Measurements from ENCODE around the gene ZACN. TPM values are rescaled to one million over a fixed set of nuclear protein-coding genes. Genes with fewer than 3 reads are reported as not detected.

The ZACN gene
- total and polyA plus RNA-seq, 2 experiments from 2014 or later, result 21.2 TPM; not detected in 1

- H3K9me3 ChIP-seq (ENCODE audit: low read depth), result no peaks in the 10 kb centered on the region
- H3K4me1 ChIP-seq (ENCODE audit: insufficient read depth), result no peaks in the 10 kb centered on the region
- no peak overlapping the region for H2AFZ ChIP-seq
- no peaks in the 10 kb centered on the region for H3K36me3 ChIP-seq (replicated peaks; ENCODE audit: insufficient read depth, low read depth)
- no peaks in the 10 kb centered on the region for H4K20me1 ChIP-seq (ENCODE audit: insufficient read depth, poor library complexity, severe bottlenecking)
- no peaks in the 10 kb centered on the region for H3K9me2 ChIP-seq (replicated peaks; ENCODE audit: insufficient read depth)
- TF ChIP-seq CTCF (IDR thresholded peaks at IDR 0.05; ENCODE audit: poor library complexity) (no peak), EZH2phosphoT487 (IDR thresholded peaks at IDR 0.05; ENCODE audit: low read depth, severe bottlenecking, unreplicated experiment) (no peak), EZH2 (IDR thresholded peaks at IDR 0.05; ENCODE audit: borderline replicate concordance) (no peak)
- H3K4me2 ChIP-seq, result no peak overlapping the region
- no peak overlapping the region for H3K27ac ChIP-seq
- no peak for DNase-seq (ENCODE audit: low spot score)
- H3K27me3 ChIP-seq, result no peaks in the 10 kb centered on the region
- no peaks in the 10 kb centered on the region for H3K79me2 ChIP-seq
- H3K4me3 ChIP-seq, result no peak overlapping the region
- 96% methylated on average over 32 of the region's 32 CpGs for WGBS (ENCODE audit: low lambda C conversion rate, missing lambda C conversion rate)
Observed at GRCh38 chr17:76089680-76090516, 10.9 kb downstream of the ZACN start.

GRCh38 chr17:76090517-76091129, 11.6 kb downstream of the ZACN start:
- WGBS (ENCODE audit: low lambda C conversion rate, missing lambda C conversion rate), result 95% methylated on average over 16 of the region's 17 CpGs
- H3K36me3 ChIP-seq (replicated peaks; ENCODE audit: insufficient read depth, low read depth), result no peaks in the 10 kb centered on the region

GRCh38 chr17:76091526-76092286, 12.7 kb downstream of the ZACN start:
- no peaks in the 10 kb centered on the region for H3K9me3 ChIP-seq (ENCODE audit: low read depth)
- no peaks in the 10 kb centered on the region for H3K4me1 ChIP-seq (ENCODE audit: insufficient read depth)
- no peaks in the 10 kb centered on the region for H3K79me2 ChIP-seq
- H2AFZ ChIP-seq, result no peak overlapping the region
- no peaks in the 10 kb centered on the region for H3K27me3 ChIP-seq
- H4K20me1 ChIP-seq (ENCODE audit: insufficient read depth, poor library complexity, severe bottlenecking), result no peaks in the 10 kb centered on the region
- TF ChIP-seq EZH2 (IDR thresholded peaks at IDR 0.05; ENCODE audit: borderline replicate concordance) (no peak), CTCF (IDR thresholded peaks at IDR 0.05; ENCODE audit: poor library complexity) (no peak), EZH2phosphoT487 (IDR thresholded peaks at IDR 0.05; ENCODE audit: low read depth, severe bottlenecking, unreplicated experiment) (no peak)
- no peak for DNase-seq (ENCODE audit: low spot score)
- no peaks in the 10 kb centered on the region for H3K36me3 ChIP-seq (replicated peaks; ENCODE audit: insufficient read depth, low read depth)
- H3K4me3 ChIP-seq, result no peak overlapping the region
- H3K4me2 ChIP-seq, result no peak overlapping the region
- no peaks in the 10 kb centered on the region for H3K9me2 ChIP-seq (replicated peaks; ENCODE audit: insufficient read depth)
- no peak overlapping the region for H3K27ac ChIP-seq
- WGBS (ENCODE audit: low lambda C conversion rate, missing lambda C conversion rate), result 88% methylated on average over 21 of the region's 23 CpGs

More at GRCh38 chr17:76090517-76091129, 11.6 kb downstream of the ZACN start:
- Histone ChIP-seq H2AFZ (no peak overlapping the region), H3K79me2 (no peaks in the 10 kb centered on the region), H3K27me3 (no peaks in the 10 kb centered on the region), H3K9me3 (ENCODE audit: low read depth) (no peaks in the 10 kb centered on the region), H3K9me2 (replicated peaks; ENCODE audit: insufficient read depth) (no peaks in the 10 kb centered on the region), H3K27ac (no peak overlapping the region), H3K4me3 (no peak overlapping the region), H4K20me1 (ENCODE audit: insufficient read depth, poor library complexity, severe bottlenecking) (no peaks in the 10 kb centered on the region), H3K4me2 (no peak overlapping the region), H3K4me1 (ENCODE audit: insufficient read depth) (no peaks in the 10 kb centered on the region)
- TF ChIP-seq CTCF (IDR thresholded peaks at IDR 0.05; ENCODE audit: poor library complexity) (no peak), EZH2 (IDR thresholded peaks at IDR 0.05; ENCODE audit: borderline replicate concordance) (no peak), EZH2phosphoT487 (IDR thresholded peaks at IDR 0.05; ENCODE audit: low read depth, severe bottlenecking, unreplicated experiment) (no peak)
- no peak for DNase-seq (ENCODE audit: low spot score)

Data from hepatocyte (in vitro differentiated cells).